ENCODE measurements around the gene SAG. TPM values are rescaled to one million over a fixed set of nuclear protein-coding genes. Genes with fewer than 3 reads are reported as not detected.

The SAG gene
- total and polyA plus RNA-seq, 4 donors, result not detected

- H3K4me1 ChIP-seq (ENCODE audit: control insufficient read depth in 4 of 4, insufficient read depth in 4 of 4, low read length in 3 of 4), result no peaks in the 10 kb centered on the region
Measured at GRCh38 chr2:233338812-233339368, 31.3 kb downstream of the SAG start.

More at GRCh38 chr2:233338812-233339368, 31.3 kb downstream of the SAG start:
- Histone ChIP-seq H3K4me3 (ENCODE audit: low read depth in 1 of 3, low read length in 3 of 3) (no peak overlapping the region), H3K36me3 (ENCODE audit: control insufficient read depth in 4 of 4, insufficient read depth in 3 of 4, low read depth in 1 of 4, low read length in 3 of 4) (no peaks in the 10 kb centered on the region), H3K27ac (ENCODE audit: low read depth in 1 of 2, low read length in 2 of 2) (no peak overlapping the region), H3K27me3 (ENCODE audit: control insufficient read depth in 4 of 4, insufficient read depth in 4 of 4, low read length in 3 of 4) (no peaks in the 10 kb centered on the region), H3K9ac (ENCODE audit: low read depth in 1 of 2, low read length in 2 of 2) (no peak overlapping the region), H3K9me3 (ENCODE audit: control insufficient read depth in 4 of 4, low read length in 3 of 4) (no peaks in the 10 kb centered on the region)
- DNase-seq (ENCODE audit: low spot score), result no peak
- TF ChIP-seq ATF3 (IDR thresholded peaks at IDR 0.05) (no peak), HNF4A (conservative IDR thresholded peaks at IDR 0.05) (no peak), EGR1 (IDR thresholded peaks at IDR 0.05; ENCODE audit: low read depth in 2 of 2) (no peak), SP1 (IDR thresholded peaks at IDR 0.05) (no peak), FOXA1 (IDR thresholded peaks at IDR 0.05) (no peak), TAF1 (conservative IDR thresholded peaks at IDR 0.05) (no peak), RXRA (IDR thresholded peaks at IDR 0.05) (no peak), RAD21 (IDR thresholded peaks at IDR 0.05) (no peak), GABPA (IDR thresholded peaks at IDR 0.05 in 1 of 2, conservative IDR thresholded peaks at IDR 0.05 in 1 of 2) (no peak), YY1 (IDR thresholded peaks at IDR 0.05) (no peak), NR2F2 (IDR thresholded peaks at IDR 0.05) (no peak), JUND (IDR thresholded peaks at IDR 0.05) (no peak), HNF4G (IDR thresholded peaks at IDR 0.05) (no peak), FOXA2 (IDR thresholded peaks at IDR 0.05) (no peak)
- TF ChIP-seq, protein P1, sequence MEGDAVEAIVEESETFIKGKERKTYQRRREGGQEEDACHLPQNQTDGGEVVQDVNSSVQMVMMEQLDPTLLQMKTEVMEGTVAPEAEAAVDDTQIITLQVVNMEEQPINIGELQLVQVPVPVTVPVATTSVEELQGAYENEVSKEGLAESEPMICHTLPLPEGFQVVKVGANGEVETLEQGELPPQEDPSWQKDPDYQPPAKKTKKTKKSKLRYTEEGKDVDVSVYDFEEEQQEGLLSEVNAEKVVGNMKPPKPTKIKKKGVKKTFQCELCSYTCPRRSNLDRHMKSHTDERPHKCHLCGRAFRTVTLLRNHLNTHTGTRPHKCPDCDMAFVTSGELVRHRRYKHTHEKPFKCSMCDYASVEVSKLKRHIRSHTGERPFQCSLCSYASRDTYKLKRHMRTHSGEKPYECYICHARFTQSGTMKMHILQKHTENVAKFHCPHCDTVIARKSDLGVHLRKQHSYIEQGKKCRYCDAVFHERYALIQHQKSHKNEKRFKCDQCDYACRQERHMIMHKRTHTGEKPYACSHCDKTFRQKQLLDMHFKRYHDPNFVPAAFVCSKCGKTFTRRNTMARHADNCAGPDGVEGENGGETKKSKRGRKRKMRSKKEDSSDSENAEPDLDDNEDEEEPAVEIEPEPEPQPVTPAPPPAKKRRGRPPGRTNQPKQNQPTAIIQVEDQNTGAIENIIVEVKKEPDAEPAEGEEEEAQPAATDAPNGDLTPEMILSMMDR (IDR thresholded peaks at IDR 0.05; ENCODE audit: low read depth, low read length, missing input control), result no peak
- TF ChIP-seq, protein P2, sequence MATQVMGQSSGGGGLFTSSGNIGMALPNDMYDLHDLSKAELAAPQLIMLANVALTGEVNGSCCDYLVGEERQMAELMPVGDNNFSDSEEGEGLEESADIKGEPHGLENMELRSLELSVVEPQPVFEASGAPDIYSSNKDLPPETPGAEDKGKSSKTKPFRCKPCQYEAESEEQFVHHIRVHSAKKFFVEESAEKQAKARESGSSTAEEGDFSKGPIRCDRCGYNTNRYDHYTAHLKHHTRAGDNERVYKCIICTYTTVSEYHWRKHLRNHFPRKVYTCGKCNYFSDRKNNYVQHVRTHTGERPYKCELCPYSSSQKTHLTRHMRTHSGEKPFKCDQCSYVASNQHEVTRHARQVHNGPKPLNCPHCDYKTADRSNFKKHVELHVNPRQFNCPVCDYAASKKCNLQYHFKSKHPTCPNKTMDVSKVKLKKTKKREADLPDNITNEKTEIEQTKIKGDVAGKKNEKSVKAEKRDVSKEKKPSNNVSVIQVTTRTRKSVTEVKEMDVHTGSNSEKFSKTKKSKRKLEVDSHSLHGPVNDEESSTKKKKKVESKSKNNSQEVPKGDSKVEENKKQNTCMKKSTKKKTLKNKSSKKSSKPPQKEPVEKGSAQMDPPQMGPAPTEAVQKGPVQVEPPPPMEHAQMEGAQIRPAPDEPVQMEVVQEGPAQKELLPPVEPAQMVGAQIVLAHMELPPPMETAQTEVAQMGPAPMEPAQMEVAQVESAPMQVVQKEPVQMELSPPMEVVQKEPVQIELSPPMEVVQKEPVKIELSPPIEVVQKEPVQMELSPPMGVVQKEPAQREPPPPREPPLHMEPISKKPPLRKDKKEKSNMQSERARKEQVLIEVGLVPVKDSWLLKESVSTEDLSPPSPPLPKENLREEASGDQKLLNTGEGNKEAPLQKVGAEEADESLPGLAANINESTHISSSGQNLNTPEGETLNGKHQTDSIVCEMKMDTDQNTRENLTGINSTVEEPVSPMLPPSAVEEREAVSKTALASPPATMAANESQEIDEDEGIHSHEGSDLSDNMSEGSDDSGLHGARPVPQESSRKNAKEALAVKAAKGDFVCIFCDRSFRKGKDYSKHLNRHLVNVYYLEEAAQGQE (IDR thresholded peaks at IDR 0.05), result no peak
- TF ChIP-seq, protein P3, sequence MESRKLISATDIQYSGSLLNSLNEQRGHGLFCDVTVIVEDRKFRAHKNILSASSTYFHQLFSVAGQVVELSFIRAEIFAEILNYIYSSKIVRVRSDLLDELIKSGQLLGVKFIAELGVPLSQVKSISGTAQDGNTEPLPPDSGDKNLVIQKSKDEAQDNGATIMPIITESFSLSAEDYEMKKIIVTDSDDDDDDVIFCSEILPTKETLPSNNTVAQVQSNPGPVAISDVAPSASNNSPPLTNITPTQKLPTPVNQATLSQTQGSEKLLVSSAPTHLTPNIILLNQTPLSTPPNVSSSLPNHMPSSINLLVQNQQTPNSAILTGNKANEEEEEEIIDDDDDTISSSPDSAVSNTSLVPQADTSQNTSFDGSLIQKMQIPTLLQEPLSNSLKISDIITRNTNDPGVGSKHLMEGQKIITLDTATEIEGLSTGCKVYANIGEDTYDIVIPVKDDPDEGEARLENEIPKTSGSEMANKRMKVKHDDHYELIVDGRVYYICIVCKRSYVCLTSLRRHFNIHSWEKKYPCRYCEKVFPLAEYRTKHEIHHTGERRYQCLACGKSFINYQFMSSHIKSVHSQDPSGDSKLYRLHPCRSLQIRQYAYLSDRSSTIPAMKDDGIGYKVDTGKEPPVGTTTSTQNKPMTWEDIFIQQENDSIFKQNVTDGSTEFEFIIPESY (IDR thresholded peaks at IDR 0.05), result no peak
- TF ChIP-seq, protein P4, sequence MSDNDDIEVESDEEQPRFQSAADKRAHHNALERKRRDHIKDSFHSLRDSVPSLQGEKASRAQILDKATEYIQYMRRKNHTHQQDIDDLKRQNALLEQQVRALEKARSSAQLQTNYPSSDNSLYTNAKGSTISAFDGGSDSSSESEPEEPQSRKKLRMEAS (IDR thresholded peaks at IDR 0.05), result no peak
- 87% methylated on average over 3 of the region's 3 CpGs for WGBS

Data from liver (tissue), 9 donors.